ENCODE data around the gene BLID. TPM values are rescaled to one million over a fixed set of nuclear protein-coding genes. Genes with fewer than 3 reads are reported as not detected.

The BLID gene
- total RNA-seq = not detected in 2 replicates

- DNase-seq (ENCODE audit: low read depth) = peak; percentile 19
Observed at GRCh38 chr11:122115524-122116379, at the start of gene BLID. TSS of gene BLID (minus strand) at chr11:122116215. CDS start at chr11:122115922, 293 bp downstream.

DNA sequence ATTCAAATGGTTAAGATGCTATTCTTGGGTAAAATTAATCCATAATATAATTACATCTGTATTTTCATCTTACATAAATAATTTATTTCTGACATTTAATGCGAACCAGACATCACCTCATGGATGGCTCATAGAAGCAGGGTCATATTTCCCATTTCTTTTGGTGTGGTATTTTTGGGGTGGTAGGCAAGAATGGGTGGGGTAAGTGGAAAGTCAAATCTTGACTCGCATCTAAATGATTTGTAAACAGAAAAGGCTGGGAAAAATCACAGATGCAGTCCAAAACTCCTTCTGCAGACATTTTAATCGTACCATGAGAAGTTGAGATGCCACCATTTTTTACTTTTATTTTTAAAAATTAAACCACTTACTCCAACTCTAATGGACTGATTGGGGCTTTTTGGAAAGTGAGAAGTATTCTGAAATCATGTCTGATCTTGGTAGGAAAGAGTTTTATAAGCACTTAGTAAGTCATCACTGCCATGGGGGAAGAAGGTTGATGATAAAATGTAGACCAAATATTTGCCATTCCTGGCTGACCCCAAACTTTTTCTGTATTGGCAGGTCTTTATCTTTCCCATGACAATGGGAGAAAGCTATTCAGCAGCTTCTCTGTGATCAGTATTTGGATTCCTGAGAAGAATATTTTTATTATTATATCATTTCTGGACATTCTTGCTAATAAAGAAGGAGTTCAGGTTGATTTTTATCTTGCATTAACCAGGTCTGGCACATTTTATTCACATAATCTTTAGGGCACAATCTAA, 47.2 kb upstream of the BLID start:
- no peak for DNase-seq (ENCODE audit: low read depth)

DNA sequence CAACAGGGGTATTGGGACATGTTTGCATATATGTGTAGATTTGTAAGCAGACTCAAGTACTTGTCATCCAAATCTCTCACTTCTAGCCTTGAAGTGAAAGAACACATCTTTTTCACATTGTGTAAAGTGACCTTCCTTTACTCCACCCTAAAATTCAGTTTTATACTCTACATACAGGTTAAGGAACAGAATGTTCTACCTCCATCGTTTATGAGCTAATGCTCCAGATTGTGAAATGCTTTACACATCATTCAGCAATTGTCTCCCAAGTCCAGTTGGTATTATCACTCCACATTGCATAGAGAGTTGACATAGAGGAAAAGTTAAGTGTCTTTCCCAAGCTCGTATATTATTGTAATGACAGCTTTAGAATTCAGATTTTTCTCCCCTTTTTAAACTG, 46.1 kb upstream of the BLID start:
- DNase-seq (ENCODE audit: low read depth) = peak; percentile 81

DNA sequence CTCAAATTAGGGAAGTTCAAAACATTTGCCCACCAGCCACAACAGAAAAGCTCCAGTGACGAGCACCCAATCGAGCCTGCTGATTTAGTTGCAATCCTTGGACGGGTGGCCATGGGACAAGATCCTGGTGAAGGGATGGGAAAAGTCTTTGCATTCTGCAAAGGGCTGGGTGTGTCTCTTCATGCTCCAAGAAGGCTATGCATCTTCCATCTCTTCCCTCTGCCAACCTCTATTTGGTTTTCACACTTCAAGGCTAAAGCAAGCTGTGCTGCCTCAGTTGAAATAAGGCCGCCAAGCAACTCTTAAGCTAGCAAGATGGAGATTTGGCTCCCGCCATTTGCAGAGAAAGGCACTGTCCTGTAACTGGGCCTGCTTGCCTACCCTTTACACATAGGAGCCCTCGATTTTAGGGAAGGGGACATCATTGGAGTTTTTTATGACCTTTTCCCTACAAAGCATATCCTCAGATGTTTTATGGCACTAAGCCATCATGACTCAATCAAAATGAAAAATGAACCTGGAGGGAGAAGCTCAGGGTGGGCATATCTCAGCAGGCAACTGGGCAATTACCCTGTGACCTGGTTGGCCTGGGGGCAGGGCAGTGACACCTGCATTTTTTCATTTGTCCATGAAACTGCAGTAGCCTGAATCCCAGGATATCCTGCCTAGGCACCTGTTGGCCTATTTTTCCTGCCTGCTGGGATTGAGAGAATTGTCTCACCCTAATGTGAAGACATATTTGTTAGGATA, 45.0 kb upstream of the BLID start:
- DNase-seq (ENCODE audit: low read depth) = no peak

GRCh38 chr11:122159861-122160260, 43.8 kb upstream of the BLID start:
- DNase-seq (ENCODE audit: low read depth) = no peak

DNA sequence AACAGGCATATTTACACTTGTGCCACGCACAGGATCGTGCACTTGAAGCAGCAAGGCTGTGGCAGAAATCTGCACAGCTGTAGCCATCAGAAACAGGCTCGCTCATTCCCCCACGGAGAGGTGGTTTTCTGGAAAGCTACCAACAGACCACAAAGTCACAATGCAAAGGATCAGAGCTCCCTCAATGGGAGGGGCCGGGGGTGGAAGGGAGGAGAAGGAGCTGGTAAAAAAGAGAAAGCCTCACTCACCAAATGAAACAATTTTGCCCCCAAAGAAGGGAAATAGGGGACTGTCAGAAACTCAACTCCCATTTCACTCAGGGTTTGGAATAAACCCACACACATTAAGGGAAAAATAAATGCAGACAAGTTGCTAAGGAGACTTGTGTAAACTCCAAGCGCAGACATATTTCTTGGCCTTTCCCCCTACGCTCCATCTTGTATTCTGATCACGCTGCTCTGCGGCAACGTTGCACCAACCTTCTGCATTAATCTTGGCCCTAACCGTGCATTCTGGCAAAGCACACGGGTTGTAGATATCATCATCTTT, 43.2 kb upstream of the BLID start:
- peak; percentile 43 for DNase-seq (ENCODE audit: low read depth)

DNA sequence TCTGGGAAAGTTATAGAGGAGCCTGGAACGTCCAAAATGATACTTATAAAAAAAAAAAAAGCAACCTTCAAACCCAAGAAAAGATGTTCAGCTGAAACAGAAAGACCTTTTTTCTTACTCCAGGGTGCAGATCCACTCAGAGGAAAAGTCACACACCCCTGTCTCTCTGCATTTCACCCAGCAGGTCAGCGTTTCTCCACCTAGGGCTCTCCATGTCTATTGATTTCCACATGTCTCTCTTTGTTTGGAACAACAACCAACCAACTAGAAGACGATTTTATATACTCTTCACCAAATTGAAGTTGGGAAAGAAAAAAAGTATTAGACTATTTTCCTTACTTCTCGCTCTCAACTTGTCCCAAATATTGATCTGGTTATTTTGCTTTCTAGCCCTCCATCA, 42.2 kb upstream of the BLID start:
- DNase-seq (ENCODE audit: low read depth) = no peak

- DNase-seq (ENCODE audit: low read depth) = no peak
Observed at GRCh38 chr11:122157653-122158161, 41.7 kb upstream of the BLID start.

DNA sequence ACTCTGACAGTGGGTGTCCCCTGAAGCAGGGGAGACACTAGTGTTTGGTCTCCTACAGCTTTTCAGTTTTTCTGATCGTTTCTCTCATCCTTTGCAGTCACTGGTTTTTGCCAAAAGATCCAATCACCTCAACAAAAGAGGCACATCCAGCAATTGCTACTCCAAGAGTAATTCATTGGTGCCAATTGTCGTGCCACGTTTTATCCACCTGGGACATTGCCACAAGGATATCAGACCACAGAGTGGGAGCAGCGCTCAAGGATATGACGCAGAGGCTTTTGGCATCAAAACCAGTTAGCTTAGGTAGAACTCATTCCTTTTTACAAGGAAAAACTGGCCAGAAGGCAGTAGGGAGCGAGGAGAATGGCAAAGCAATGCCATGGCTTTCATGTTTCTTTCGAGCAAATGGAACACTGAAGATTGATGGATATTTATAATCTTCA, 40.9 kb upstream of the BLID start:
- DNase-seq (ENCODE audit: low read depth) = no peak

DNA sequence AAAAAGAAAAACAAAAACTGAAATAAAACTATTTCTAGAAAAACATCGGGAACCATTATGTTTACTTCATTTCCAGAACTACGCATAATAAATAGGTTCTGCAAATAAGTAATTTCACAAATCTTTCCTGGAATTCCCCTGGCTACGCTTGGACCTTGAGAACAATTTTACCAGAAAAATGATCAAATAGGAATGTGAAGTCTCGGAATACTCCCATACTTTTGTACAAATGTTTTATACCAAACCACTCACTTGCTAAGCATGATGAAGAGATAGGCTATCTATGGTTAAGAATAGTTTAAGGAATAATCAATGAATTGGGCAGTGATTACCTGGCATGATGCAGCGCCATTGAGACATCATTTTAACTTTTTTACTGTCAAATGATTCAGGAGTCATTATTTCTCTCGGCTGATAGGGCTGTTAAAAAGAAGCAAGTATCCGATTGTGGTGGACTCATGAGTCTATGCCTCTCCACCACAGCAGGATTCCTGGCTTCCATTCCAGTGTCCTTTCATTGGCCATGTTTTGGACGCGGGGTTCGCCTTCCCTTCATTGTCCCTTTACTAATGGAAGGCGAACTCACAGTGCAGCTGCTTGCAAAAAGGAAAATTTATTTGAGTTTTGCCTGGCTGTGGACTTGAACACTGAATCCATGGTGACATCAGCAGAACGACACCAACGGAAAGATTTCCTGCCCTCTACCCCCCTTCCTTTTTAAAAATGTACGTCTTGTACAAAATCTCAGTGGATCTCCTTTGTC, 39.9 kb upstream of the BLID start:
- no peak for DNase-seq (ENCODE audit: low read depth)

DNA sequence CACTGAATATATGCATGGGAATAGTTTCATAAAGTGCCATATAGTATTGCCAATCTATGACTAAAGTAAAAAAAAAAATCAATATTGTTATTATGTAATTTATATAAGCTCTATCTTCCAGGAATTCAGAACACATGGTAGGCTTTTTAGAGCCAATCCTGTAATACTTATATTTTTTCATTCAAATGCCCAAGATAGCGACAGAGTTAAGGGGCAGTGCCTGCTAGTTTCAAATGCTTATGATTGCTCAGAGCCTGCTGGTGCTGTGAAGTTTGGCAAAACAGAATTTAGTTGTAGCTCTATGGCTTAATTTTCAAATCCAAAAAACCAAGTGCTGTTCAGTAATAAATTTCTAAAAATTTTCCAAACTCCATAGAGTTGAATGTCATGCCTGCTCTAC, 39.0 kb upstream of the BLID start:
- no peak for DNase-seq (ENCODE audit: low read depth)

DNA sequence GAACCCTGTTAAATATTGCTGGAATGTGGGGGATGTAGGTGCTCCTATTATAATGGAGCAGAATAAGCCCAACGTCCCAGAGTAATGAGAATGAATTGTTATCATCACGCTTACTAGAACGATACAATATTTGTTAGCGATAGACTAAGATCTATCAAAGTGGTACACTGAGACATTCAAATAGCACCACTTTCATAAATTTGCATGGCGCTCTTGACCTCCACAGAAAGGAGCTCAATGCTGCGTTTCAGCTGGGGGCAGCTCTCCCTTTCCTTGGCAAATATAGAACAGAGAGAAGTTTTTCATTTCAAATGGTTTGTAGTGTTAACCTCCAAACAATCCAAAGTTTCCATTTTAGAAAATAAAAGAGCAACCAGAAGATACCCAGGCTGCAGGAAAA, 38.2 kb upstream of the BLID start:
- DNase-seq (ENCODE audit: low read depth) = no peak

DNA sequence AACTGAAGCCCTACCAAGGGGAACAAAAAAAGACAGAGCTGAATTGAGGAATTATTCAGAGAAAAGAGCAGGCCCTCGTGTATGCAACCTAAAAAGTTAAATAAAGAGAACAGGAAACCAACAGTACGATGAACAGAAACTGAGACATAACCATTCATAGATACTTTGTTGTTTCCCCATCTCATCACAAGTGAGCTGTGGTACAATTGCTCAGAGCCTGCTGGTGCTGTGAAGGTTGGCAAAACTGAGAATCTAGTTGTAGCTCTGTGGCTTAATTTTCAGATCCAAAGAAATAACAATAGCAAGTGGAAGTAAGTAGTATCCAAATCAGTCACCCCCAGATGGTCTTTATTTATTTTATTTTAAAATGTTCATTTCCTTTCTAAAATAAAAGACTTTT, 37.7 kb upstream of the BLID start:
- DNase-seq (ENCODE audit: low read depth) = no peak

DNA sequence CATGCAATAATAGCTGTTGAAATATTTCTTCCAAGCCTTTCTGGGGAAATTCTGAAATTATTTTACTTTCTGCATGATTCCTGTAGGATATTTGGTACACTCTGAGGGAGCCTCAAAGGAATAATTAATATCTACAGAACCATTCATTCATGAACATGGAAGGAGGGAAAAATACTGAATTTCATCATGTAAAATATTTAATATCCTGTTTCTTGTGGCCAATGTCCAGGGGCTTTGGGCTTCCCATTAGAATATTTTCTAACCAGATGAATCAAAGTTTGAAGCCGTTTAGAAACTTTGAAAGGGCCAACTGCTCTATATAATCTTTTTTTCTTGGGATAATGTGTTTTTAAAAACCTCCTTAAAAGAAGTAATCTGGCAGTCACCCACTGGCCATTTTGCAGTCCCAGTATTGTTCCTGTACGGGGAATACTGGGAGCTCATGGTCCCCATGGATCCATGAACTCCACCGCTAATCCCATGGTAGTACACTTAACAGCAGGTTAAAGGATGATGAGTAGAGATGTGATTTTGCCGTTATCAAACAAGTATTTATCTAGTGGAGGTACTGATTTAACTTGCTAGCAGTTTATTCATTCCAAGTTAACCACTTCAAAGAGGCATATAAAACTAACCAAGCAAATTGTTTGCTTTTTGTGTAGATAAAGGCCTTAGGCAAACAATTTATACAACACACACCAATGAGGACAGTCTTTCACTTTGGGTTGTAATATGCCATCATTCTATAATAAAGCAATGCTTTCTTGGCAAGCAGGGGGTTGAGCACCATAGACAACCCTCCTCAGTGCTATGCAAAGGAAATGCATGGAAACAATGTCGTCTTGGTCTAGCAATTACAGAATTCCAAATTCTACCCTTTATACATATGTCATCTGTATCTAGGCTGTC, 34.5 kb upstream of the BLID start:
- peak; percentile 29 for DNase-seq (ENCODE audit: low read depth)

DNA sequence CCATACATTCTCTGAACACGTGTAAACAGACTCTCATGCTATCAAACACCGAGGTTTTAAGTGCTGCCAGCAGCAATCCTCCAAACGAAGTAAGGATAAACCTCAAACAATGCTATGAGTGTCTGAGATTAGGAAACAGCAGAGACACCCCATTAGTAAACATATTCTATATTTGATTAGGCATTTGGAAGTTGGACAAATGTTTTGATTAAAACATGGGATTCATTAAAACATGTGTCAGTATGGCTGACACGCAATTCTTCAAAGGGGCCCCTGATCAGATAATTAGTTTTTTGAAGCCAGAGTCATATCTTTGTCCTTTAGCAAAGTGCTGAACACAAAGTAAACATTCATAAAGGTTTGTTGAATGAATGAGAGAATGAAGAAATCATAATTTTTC, 33.2 kb upstream of the BLID start:
- no peak for DNase-seq (ENCODE audit: low read depth)

DNA sequence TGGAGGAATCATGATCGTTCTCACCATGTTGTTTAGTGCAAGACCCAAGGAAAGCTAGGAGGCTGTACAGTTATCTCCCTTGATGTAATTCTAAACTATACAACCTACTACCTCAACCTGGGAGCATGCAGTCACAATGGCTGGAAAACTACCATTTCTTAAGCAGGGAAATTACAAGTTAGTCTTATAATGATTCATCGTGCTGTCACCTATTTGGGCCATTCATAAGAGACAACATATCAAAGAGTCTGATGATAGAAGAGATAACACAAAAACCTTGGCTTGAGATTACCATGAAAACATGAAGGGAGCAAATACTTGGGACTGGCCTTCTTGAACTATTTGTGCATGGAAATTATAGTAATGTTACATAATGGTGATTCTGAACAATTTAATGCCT, 30.5 kb upstream of the BLID start:
- peak; percentile 36 for DNase-seq (ENCODE audit: low read depth)

DNA sequence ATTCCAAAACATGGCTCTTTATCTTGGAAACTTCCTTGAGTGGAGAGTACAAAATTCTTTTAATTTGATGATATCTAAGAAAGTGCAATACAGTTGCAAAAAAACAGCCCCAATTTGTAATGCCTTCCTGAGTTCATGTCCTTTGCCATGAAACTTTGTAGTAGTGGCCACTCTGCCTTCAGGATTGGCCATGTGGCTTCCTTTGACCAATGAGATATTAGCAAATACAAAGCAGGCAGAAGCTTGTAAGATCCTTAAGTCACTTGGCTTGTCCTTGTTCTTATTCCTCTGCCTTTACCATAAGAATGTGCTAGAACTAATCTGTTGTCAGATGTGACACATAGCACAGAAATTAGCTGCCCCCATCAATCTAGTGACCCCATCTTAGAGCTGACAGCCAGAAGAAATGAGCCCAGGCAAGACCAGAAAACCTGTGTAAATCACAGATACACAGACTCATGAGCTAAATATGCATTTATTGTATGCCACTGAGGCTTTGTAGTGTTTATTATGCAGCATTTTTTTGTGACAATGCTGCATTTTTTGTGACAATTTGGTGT, 29.8 kb upstream of the BLID start:
- no peak for DNase-seq (ENCODE audit: low read depth)

GRCh38 chr11:122144752-122145151, 28.7 kb upstream of the BLID start:
- DNase-seq (ENCODE audit: low read depth) = no peak

DNA sequence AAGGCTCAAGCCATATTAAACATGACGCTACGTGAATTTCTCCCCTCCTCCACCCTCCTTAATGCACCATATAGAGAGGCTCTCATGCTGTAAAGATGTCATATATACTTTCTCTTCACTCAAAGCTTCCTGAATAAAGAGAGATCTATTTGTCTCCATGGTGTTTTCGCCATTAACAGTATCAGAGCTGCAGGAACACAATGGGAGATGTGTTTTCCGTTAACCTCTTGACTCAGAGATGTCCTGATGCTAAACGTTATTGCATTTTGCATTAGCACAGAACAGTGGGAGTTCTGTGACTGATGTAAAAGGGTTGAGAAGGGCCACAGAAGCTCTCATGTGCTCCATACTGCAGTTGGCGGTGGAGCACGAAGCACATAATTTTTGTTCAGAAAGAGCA, 25.7 kb upstream of the BLID start:
- DNase-seq (ENCODE audit: low read depth) = no peak

DNA sequence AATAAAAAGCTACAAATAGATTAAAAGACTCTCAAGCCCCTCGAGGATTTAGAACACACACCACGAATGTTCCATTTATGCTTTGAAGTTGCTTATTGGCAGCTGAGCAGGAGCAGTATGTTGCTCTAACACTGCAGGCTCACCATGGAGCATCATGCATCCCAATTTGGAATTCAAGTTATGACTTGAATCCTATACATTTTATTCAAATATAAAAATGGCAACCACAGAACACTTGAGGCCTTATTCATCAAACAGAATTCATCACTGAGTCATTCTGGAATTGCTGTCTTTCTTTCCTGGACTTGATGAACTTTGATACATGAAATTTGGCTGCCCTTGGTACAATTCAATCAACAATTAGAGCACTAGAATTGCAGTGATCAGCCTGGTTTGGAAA, 24.5 kb upstream of the BLID start:
- peak; percentile 70 for DNase-seq (ENCODE audit: low read depth)
